Measurements from ENCODE around the gene NBEAL2.

GRCh38 chr3:46976326-46977190, 2.9 kb upstream of the NBEAL2 start, which contains the start of gene CCDC12:
- TF ChIP-seq REST (IDR thresholded peaks at IDR 0.05; ENCODE audit: borderline replicate concordance) (peak; percentile 84), CTCF (IDR thresholded peaks at IDR 0.05; ENCODE audit: poor library complexity, severe bottlenecking) (no peak), EP300 (conservative IDR thresholded peaks at IDR 0.05; ENCODE audit: poor library complexity, severe bottlenecking) (peak; percentile 61), POLR2AphosphoS5 (IDR thresholded peaks at IDR 0.05) (peak; percentile 99), EZH2 (IDR thresholded peaks at IDR 0.05; ENCODE audit: borderline replicate concordance, insufficient read depth, low read length, poor library complexity, severe bottlenecking) (no peak), TAF1 (IDR thresholded peaks at IDR 0.05; ENCODE audit: low read depth) (peak; percentile 90)

Measured in neural cell (in vitro differentiated cells).